Measurements from ENCODE around the gene MARVELD3. TPM values are rescaled to one million over a fixed set of nuclear protein-coding genes. Genes with fewer than 3 reads are reported as not detected.

Gene MARVELD3
- polyA plus RNA-seq, 1 of the 3 experiments (the other 2 are of a cell fraction) = not detected

GRCh38 chr16:71647391-71647790 lies 21.4 kb downstream of the MARVELD3 start:
- no peak overlapping the region for H3K4me2 ChIP-seq
- H3K36me3 ChIP-seq (replicated peaks in 1 of 2; ENCODE audit: control insufficient read depth in 1 of 2, insufficient read depth in 2 of 2, low read length in 1 of 2) = peaks cover 40 to 49% of the 10 kb centered on the region in 2 experiments
- no peaks in the 10 kb centered on the region for H3K9me3 ChIP-seq
- no peaks in the 10 kb centered on the region for H3K27me3 ChIP-seq (ENCODE audit: insufficient read depth)
- H2AFZ ChIP-seq (ENCODE audit: low read depth) = no peak overlapping the region
- H3F3A ChIP-seq (replicated peaks; ENCODE audit: insufficient read depth) = peaks cover 4% of the 10 kb centered on the region
- H3K27ac ChIP-seq (ENCODE audit: low read depth in 2 of 2, low read length in 1 of 2) = no peak overlapping the region
- CTCF ChIA-PET = no interaction called here
- H3K9ac ChIP-seq = no peak overlapping the region
- POLR2A ChIA-PET = no interaction called here
- no peaks in the 10 kb centered on the region for H3K79me2 ChIP-seq (ENCODE audit: insufficient read depth)
- WGBS (ENCODE audit: low lambda C conversion rate) = 77% methylated on average over 5 of the region's 7 CpGs
- H3K4me1 ChIP-seq (ENCODE audit: control insufficient read depth in 1 of 2, insufficient read depth in 2 of 2, low read depth in 1 of 2, low read length in 1 of 2) = no peaks in the 10 kb centered on the region
- no peak for TF ChIP-seq TAF1 (IDR thresholded peaks at IDR 0.05; ENCODE audit: borderline replicate concordance, low read depth, low read length)
- H3K4me3 ChIP-seq (ENCODE audit: low read depth in 2 of 2, low read length in 1 of 2) = no peak overlapping the region
- no peaks in the 10 kb centered on the region for H3K9me2 ChIP-seq
- H4K20me1 ChIP-seq (ENCODE audit: insufficient read depth) = no peaks in the 10 kb centered on the region
- DNase-seq = no peak

DNA sequence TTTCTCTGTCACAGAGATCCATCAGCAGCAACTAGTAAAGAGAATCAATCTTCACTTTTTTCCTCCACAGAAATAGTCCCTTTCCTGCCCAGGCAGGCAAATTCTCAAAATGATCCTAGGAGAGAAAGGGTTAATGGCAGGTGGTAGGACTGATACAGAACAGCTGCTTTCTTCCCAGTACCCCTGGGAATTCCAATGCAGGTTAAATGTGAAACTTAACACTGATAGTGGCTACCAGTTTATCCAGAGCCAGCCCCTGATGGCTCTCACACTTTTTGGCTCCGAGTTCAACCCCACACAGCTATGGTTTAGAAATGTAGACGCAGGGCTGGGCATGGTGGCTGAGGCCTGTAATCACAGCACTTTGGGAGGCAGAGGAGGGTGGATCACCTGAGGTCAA lies 22.2 kb downstream of the MARVELD3 start:
- Histone ChIP-seq H3K79me2 (ENCODE audit: insufficient read depth) (no peaks in the 10 kb centered on the region), H3K9me2 (no peaks in the 10 kb centered on the region), H3K9me3 (no peaks in the 10 kb centered on the region), H3K36me3 (replicated peaks in 1 of 2; ENCODE audit: control insufficient read depth in 1 of 2, insufficient read depth in 2 of 2, low read length in 1 of 2) (peaks cover 41 to 57% of the 10 kb centered on the region in 2 experiments), H3K4me2 (no peak overlapping the region), H3K4me1 (ENCODE audit: control insufficient read depth in 1 of 2, insufficient read depth in 2 of 2, low read depth in 1 of 2, low read length in 1 of 2) (no peaks in the 10 kb centered on the region), H2AFZ (ENCODE audit: low read depth) (no peak overlapping the region), H3K27me3 (ENCODE audit: insufficient read depth) (no peaks in the 10 kb centered on the region), H3F3A (replicated peaks; ENCODE audit: insufficient read depth) (peaks cover 4% of the 10 kb centered on the region), H3K27ac (ENCODE audit: low read depth in 2 of 2, low read length in 1 of 2) (no peak overlapping the region), H4K20me1 (ENCODE audit: insufficient read depth) (no peaks in the 10 kb centered on the region), H3K9ac (no peak overlapping the region), H3K4me3 (ENCODE audit: low read depth in 2 of 2, low read length in 1 of 2) (no peak overlapping the region)
- ChIA-PET CTCF (no interaction called here), POLR2A (no interaction called here)
- DNase-seq = no peak
- 93% methylated on average over 2 of the region's 2 CpGs for WGBS (ENCODE audit: low lambda C conversion rate)
- no peak for TF ChIP-seq TAF1 (IDR thresholded peaks at IDR 0.05; ENCODE audit: borderline replicate concordance, low read depth, low read length)
- no peak for TF ChIP-seq JUND (IDR thresholded peaks at IDR 0.05)
- no peak for TF ChIP-seq RXRA (IDR thresholded peaks at IDR 0.05; ENCODE audit: borderline replicate concordance, low read depth)
- TF ChIP-seq FOXJ3 (CRISPR knock-in tag; IDR thresholded peaks at IDR 0.05) = no peak
- TF ChIP-seq ELF1 (IDR thresholded peaks at IDR 0.05) = no peak
- TF ChIP-seq CHD2 (IDR thresholded peaks at IDR 0.05; ENCODE audit: low read length, partially characterized antibody) = no peak
- no peak for TF ChIP-seq MXI1 (IDR thresholded peaks at IDR 0.05; ENCODE audit: low read depth, low read length)
- TF ChIP-seq SIN3A (IDR thresholded peaks at IDR 0.05; ENCODE audit: borderline replicate concordance, low read depth, low read length) = no peak
- TF ChIP-seq, protein P1, sequence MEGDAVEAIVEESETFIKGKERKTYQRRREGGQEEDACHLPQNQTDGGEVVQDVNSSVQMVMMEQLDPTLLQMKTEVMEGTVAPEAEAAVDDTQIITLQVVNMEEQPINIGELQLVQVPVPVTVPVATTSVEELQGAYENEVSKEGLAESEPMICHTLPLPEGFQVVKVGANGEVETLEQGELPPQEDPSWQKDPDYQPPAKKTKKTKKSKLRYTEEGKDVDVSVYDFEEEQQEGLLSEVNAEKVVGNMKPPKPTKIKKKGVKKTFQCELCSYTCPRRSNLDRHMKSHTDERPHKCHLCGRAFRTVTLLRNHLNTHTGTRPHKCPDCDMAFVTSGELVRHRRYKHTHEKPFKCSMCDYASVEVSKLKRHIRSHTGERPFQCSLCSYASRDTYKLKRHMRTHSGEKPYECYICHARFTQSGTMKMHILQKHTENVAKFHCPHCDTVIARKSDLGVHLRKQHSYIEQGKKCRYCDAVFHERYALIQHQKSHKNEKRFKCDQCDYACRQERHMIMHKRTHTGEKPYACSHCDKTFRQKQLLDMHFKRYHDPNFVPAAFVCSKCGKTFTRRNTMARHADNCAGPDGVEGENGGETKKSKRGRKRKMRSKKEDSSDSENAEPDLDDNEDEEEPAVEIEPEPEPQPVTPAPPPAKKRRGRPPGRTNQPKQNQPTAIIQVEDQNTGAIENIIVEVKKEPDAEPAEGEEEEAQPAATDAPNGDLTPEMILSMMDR (IDR thresholded peaks at IDR 0.05) = no peak
- no peak for TF ChIP-seq GABPA (IDR thresholded peaks at IDR 0.05; ENCODE audit: low read depth)
- TF ChIP-seq USF1 (IDR thresholded peaks at IDR 0.05; ENCODE audit: borderline replicate concordance, low read depth) = no peak
- no peak for TF ChIP-seq FOSL2 (IDR thresholded peaks at IDR 0.05; ENCODE audit: borderline replicate concordance, low read depth)
- TF ChIP-seq YY1 (IDR thresholded peaks at IDR 0.05; ENCODE audit: low read depth) = no peak
- no peak for TF ChIP-seq ZBTB33 (IDR thresholded peaks at IDR 0.05; ENCODE audit: borderline replicate concordance, low read depth)
- no peak for TF ChIP-seq RFX5 (IDR thresholded peaks at IDR 0.05; ENCODE audit: low read length)

All from SK-N-SH (cell line).